ENCODE data around the gene EIF3D.

EIF3D gene

DNA sequence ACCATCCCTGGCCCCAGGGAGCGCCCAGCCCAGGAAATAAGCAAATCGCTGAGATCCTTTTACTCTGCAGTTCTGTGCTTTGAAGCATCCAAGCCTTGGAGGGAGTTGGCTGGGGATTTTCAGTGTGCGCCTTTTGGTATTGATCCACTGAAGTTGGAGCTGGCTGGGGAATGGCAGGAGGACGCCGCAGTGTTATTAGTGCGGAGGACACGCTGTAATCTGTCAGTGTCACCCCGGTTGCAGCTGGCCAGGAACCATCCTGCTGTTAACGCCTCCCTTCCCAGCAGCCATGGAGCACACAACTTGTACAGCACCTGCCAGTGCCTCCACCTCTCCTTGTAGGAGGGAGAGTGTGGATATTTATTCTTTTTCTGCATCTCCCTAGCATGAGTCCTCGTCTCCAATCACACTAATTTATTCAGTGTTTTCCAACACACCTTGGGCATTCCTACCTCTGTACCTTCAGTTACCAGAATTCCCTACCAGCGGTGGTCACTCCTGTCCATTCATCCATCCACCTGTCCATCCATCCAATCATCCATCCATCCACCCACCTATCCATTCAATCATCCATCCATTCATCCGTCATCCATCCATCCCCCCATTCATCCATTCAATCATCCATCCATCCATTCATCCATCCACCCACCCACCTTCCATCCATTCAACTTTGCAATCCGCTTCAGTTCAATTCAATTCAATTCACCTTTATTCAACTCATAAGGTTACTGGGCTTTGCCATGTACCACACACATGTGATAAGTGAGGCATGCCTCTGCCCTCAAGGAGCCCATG, 21.9 kb upstream of the EIF3D start:
- no peak overlapping the region for H3K4me3 ChIP-seq (replicated peaks; ENCODE audit: low read depth, low read length)
- TF ChIP-seq, protein P1, sequence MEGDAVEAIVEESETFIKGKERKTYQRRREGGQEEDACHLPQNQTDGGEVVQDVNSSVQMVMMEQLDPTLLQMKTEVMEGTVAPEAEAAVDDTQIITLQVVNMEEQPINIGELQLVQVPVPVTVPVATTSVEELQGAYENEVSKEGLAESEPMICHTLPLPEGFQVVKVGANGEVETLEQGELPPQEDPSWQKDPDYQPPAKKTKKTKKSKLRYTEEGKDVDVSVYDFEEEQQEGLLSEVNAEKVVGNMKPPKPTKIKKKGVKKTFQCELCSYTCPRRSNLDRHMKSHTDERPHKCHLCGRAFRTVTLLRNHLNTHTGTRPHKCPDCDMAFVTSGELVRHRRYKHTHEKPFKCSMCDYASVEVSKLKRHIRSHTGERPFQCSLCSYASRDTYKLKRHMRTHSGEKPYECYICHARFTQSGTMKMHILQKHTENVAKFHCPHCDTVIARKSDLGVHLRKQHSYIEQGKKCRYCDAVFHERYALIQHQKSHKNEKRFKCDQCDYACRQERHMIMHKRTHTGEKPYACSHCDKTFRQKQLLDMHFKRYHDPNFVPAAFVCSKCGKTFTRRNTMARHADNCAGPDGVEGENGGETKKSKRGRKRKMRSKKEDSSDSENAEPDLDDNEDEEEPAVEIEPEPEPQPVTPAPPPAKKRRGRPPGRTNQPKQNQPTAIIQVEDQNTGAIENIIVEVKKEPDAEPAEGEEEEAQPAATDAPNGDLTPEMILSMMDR (IDR thresholded peaks at IDR 0.05; ENCODE audit: low read depth, low read length, missing control alignments): no peak
- DNase-seq (ENCODE audit: extremely low read depth, low read depth): no peak

DNA sequence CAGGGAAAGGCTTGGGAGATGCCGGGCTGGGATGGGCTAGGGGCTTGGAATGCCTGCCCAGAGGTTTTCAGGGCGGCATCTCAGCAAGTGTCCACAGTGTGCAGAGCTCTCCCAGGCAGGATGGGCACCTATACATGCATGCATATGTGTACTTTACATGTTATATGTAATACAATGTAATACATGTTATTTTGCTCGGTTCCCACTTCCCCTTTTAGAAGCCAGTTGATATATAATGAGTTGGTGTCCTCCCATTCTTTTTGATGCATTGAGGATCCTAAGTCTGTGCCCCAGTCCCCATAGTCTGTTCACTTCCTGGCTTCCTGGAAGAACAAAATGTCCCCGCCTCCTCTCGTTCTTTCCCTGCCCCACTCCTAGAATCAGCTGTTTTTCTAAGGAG, 20.1 kb upstream of the EIF3D start:
- H3K4me3 ChIP-seq (replicated peaks; ENCODE audit: low read depth, low read length): no peak overlapping the region
- DNase-seq (ENCODE audit: extremely low read depth, low read depth): no peak
- TF ChIP-seq, protein P1 (IDR thresholded peaks at IDR 0.05; ENCODE audit: low read depth, low read length, missing control alignments): no peak

DNA sequence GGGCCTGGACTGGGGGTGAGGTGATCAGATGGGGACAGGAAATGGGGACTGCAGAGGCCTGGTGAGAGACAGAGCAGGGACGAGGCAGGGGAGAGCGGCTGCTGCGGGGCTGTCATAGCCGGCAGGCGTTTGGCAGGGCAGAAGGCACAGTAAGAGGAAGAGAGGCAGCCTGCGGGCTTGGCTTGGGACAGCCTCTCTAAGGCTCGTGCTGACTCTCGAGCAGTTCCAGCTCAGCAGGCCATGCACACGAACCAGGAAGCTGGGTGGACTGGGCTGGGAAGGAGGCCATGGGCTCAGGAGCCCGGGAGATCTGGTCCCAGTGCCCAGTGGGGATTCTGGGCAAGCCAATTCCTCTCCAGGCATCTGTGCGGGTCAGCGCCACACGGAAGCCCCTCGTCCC, 19.6 kb upstream of the EIF3D start:
- TF ChIP-seq, protein P1 (IDR thresholded peaks at IDR 0.05; ENCODE audit: low read depth, low read length, missing control alignments): no peak
- no peak for DNase-seq (ENCODE audit: extremely low read depth, low read depth)
- H3K4me3 ChIP-seq (replicated peaks; ENCODE audit: low read depth, low read length): no peak overlapping the region

DNA sequence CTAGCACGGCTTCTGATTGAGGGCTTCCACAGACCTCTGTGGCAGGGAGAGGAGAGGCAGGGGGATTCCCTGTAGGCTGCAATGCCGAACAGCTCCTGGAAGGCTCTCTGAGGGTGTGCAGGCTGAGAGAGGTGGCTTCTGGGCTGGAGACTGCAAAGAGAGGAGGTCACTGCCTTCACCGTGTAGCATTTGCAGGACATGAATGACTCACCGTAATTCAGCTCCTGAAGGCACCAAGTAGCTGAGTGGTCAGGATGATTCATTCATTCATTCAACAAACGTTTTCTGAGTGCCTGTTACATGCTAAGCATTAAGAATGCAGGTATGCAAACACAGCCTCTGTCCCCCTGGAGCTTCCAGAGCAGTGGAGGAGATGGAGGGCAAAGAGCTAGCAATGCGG, 18.0 kb upstream of the EIF3D start:
- TF ChIP-seq, protein P1 (IDR thresholded peaks at IDR 0.05; ENCODE audit: low read depth, low read length, missing control alignments): no peak
- DNase-seq (ENCODE audit: extremely low read depth, low read depth): no peak
- no peak overlapping the region for H3K4me3 ChIP-seq (replicated peaks; ENCODE audit: low read depth, low read length)

DNA sequence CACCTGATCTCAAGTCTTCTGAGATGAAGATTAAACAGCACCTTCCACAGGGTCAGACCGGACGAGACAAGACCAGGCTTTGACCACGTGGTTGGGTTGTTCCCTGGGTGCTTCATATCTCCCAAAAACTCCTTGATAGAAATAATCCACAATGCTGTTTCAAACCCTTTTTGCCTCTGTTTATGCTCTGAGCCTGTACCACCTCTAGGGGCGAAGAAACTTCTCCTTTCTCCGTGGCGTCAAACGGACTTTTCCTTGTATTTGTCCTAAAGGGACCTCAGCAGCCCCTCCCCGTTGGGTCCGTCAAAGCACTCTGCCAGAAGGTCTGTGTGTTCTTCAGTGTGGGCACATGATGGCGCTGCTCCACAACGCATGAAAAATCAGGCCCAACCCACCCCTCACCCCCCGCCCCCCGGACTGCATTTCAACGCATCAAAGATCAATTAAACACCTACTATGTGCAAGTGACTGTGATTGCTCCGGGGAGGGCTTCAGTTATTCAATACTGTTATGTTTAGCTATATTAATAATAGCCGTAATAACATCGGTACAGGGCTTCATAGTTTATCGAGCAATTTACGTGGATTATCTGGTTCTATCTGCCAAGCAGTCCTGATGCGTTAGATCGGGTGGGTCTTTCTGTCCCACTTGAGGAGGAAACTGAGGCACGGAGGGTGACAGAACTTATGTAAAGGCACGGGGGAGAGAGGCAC, 17.3 kb upstream of the EIF3D start:
- no peak overlapping the region for H3K4me3 ChIP-seq (replicated peaks; ENCODE audit: low read depth, low read length)
- TF ChIP-seq, protein P1 (IDR thresholded peaks at IDR 0.05; ENCODE audit: low read depth, low read length, missing control alignments): peak; percentile 47

DNA sequence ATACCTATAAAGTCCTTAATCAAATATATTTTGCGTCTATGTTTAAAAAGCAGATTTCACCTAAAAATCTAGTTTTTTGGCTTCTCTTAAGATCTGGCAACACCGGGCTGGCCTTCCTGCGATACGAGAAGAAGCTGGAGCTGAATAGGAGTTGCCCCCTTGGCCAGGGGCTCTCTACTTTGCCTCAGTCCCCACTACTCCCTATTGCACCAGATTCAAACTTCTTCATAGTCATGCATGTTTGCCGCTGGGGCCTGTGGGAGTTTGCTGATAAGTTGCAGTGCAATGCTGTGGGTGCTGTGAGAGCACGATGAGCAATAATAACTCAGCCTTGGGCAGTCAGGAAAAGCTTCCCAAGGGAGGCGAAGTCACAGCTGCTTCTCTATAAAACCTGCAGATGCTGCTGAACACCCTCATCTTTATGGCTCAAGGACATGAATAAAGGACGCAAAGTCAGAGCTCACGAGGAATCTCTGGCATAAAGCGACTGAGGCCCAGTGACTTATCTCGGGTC, 15.2 kb upstream of the EIF3D start:
- DNase-seq (ENCODE audit: extremely low read depth, low read depth): no peak
- H3K4me3 ChIP-seq (replicated peaks; ENCODE audit: low read depth, low read length): no peak overlapping the region
- TF ChIP-seq, protein P1 (IDR thresholded peaks at IDR 0.05; ENCODE audit: low read depth, low read length, missing control alignments): no peak

More for the DNA sequence above, 17.3 kb upstream of the EIF3D start:
- DNase-seq (ENCODE audit: extremely low read depth, low read depth): no peak
